ENCODE data around the gene WNT16.
"Not testable (repeated sequence)": the region's sequence is repeated elsewhere in the genome, so short reads cannot be mapped to it uniquely, and the experiment has no call there.

Gene WNT16, protein sequence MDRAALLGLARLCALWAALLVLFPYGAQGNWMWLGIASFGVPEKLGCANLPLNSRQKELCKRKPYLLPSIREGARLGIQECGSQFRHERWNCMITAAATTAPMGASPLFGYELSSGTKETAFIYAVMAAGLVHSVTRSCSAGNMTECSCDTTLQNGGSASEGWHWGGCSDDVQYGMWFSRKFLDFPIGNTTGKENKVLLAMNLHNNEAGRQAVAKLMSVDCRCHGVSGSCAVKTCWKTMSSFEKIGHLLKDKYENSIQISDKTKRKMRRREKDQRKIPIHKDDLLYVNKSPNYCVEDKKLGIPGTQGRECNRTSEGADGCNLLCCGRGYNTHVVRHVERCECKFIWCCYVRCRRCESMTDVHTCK

DNA sequence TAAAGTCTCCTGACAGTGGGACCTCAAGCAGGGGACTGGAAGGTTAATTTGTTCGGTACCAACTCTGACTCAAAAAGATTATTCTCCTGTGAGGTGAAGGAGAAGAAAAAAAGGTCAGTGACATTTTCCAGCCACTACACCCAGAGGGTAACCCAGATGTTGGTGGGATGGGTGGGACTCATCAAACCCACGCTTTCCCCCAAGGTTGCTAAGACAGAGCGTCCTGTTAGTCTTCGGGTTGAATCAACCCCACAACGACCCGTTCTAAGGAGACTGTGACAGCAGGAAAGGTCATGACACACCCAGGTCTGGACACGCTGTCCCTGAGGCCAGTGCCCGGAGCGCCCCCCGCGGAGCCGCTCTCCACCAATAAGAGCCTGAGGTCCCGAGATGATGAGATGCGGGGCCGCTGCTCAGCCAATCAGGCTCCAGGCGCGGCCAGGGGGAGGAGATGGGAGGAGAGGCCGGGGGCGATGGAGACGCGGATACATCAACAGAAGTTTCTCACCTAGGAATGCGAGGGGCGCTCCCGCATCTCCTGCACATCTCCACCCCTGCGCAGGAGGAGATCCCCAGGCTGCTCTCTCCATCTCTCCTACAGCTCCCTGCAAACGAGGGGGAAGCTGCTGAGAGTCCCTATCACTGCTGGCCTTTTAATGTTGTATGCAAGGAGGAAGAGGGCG lies at the start of gene WNT16:
Gene WNT16, plus strand, starts transcription at position 493 of the 683 bp plus-strand sequence. CDS start 293 bp downstream, outside the sequence.
- no peak for DNase-seq

DNA sequence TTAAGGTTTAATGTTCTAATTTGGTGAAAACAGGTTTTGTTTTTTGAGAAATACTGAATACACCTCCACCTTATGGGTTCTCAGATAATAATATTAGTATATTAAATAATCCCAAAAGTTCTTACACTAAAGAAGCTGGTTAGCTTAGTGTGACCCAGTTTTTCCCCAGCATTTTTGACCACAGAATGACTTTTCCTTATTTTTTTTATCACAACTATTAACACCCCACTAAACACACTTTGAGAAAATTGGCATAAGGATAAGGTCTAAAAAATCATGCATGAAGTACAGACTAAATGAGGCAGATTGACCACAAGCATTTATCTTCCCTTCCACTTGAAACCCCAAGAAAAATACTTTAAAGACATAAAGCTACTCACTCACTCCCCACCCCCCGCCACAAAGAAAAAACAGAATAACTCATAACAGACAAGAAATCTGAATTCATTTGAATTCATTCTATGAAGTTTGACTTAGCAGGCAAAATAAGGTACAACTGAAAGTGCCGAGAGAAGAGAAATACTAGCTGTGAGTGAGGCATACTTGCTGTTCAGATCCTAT lies 49.7 kb upstream of the WNT16 start:
- no peak for DNase-seq

- no peak for DNase-seq
Observed at GRCh38 chr7:121279822-121280221, 49.0 kb upstream of the WNT16 start.

- DNase-seq = no peak
Observed at GRCh38 chr7:121280656-121281055, 48.1 kb upstream of the WNT16 start.

GRCh38 chr7:121282129-121282528 lies 46.7 kb upstream of the WNT16 start:
- no peak for DNase-seq

DNA sequence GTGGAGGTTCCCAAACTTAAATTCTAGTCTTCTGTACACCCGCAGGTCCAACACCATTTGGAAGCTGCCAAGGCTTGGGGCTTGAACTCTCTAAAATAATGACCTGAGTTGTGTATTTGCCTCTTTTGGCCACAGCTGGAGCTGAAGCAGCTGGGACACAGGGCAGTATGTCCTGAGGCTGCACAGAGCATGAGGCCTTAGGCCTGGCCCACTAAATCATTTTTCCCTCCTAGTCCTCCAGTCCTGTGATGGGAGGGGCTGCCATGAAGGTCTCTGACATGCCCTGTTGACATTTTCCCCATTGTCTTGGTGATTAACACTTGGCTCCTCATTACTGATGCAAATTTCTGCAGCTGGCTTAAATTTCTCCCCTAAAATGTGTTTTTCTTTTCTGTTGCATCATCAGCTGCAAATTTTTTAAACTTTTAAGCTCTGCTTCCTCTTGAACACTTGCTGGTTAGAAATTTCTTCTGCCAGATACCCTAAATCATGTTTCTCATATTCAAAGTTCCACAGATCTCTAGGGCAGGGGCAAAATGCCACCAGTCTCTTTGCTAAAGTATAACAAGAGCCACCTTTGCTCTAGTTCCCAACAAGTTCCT lies 43.6 kb upstream of the WNT16 start:
- no peak for DNase-seq

- DNase-seq = no peak
Observed at GRCh38 chr7:121286186-121286585, 42.6 kb upstream of the WNT16 start.

DNA sequence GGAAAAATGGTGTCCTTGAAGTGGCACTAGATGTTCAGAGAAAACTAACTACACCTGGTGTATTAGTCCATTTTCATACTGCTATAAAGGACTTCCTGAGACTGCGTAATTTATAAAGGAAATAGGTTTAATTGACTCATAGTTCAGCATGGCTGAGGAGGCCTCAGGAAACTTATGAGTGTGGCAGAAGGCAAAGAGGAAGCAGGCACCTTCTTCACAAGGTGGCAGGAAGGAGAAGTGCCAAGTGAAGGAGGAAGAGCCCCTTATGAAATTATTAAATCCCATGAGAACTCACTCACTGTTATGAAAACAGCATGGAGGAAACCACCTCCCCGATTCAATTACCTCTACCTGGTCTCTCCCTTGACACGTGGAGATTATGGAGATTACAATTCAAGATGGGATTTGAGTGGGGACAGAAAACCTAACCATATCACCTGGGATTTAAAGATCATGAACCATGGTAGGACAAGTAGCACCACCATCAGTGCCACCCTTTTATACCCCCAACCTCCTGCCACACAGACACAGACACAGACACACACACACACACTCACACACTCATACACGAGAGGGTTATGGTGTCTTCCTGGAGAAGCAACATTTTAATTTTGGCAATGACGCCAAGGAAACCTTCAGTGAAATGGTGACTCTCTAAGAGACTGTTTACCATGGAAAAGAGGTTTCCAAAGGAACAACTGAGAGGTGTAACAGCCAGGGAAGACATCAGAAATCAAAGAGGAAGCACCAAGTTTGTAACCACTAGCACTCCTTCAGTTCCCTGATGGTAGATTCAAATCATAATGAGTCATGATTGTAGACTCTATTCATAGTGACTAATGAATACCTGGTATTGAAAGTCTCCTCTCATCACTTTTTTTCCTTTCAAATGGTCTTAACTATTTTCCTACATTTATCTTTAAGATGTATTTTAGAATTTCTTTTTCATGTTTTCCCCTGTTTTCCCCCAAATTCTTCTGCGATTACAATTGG lies 41.8 kb upstream of the WNT16 start:
- DNase-seq = peak; percentile 27

DNA sequence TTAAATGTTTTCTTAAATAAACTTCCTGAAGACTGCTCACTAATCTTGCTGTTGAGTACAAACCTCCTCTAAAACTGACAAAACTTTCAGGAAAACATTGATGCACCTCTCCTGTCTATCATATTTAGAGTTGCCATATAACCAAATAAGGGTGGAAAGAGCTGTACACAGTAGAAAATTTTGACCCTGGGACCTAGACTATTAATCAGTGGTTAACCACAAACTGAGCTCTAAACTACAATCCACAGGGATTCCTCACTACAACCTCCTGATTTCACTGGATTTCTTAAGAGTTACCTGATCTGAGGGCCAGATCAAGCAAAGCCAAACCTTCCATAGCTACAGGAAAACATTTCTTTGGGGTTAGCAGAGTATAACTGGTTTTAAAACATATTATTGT lies 39.9 kb upstream of the WNT16 start:
- DNase-seq = no peak

DNA sequence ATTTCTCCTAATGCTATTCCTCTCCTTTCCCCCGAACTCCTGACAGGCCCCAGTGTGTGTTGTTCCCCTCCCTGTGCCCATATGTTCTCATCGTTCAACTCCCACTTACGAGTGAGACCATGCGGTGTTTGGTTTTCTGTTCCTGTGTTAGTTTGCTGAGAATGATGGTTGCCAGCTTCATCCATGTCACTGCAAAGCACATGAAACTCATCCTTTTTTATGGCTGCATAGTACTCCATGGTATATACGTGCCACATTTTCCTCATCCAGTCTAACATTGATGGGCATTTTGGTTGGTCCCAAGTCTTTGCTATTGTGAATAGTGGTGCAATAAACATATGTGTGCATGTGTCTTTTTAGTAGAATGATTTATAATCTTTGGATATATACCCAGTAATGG lies 38.9 kb upstream of the WNT16 start:
- not testable (repeated sequence) for DNase-seq

- no peak for DNase-seq
Observed at GRCh38 chr7:121294448-121294992, 34.3 kb upstream of the WNT16 start.

DNA sequence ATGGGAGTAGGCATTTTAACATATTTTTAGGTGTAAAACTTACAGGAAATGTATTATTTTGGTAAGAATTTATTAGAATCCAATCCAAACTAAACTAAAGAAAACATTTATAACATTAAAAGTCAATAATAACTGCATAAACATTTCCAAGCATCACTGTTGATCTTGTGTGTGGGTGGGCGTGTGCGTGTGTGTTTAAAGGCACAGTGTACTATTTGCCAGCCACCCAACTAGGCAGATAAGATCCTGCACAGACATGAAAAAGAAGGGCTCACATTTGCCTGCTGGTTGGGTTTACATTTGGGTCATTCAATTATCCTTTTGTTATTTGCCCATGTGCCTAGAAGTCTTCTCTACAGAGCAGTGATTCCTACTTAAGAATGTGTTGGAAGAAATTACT lies 31.0 kb upstream of the WNT16 start:
- no peak for DNase-seq

GRCh38 chr7:121298831-121299239 lies 30.0 kb upstream of the WNT16 start:
- DNase-seq = no peak

GRCh38 chr7:121300685-121301420 lies 27.9 kb upstream of the WNT16 start:
- no peak for DNase-seq

DNA sequence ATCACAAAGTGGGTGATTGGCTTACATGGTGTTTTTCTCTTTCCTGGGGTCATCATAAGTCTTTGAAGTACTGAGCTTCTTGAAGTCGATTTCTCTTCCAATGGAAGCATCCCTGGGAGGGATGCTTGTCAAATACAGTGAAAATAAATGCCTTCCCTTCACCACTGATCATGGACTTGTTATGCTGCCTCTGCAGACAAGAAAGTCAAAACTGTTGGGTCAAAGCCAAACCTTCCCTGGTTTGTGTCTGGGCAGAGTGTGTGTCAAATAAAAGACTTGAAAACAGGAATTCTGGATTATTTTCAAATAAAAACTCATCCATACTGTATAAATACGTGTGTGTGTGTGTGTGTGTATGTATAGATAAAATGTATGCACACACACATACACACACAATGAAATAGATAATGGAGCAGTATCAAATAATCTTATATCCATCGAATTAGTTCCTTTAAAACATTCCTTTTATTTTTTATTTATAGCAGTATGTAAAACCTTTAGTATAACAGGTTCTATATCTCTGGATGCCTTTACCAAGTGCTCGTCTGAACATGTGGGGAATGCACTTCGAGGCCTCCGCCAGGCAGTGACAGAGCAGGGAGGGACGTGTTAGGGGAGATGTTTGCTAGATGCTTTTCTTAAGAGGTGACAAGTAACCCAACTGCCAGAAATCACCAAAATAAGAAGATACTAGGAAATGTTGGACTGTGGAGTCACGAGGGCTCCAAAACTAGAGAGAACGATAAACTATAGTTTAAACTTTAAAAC lies 27.2 kb upstream of the WNT16 start:
- no peak for DNase-seq

DNA sequence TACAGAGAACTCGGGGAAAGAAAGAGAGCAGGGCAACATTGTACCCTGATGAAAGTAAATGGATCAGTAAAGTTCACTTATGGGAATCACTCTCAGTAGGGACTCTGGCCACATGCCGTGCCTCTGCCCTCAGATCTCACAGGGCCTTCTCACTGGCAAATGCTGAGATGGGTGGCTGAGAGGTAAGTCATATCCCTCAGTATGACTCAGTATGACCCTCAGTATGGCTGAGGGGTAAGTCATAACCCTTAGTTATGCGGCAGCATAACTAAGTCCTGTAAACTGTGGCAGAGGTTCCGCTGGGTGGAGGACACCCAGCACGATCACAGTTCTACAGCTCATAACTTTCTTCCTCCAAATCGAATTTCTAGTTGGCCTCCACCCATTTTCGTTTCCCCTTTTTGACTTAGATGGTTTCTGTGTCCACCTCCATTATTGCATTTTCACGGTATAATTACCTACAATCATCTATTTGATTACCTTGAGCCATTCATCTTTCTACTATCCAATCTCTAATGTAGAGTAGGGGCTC lies 26.5 kb upstream of the WNT16 start:
- DNase-seq = no peak

- DNase-seq = no peak
Observed at GRCh38 chr7:121303422-121304101, 25.2 kb upstream of the WNT16 start.

GRCh38 chr7:121304102-121304658 lies 24.6 kb upstream of the WNT16 start:
- DNase-seq = no peak

DNA sequence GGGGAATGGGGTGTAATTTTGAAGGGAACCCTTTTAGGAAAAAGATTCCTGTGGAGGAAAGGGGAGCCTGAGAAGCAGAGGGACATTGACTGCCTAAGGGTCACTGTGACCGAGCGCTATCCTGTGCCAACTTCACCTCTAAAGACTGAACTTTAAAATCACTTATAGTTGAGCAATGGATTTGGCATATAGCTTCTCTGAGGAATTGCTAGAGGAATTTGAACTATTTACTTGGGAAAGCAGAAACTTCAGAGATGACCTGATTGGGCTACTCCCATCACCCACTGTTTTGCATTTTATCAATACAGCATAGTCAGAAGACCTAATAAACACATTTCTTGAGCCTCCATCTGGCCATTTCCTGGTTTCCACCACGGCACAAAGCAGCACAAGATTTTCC lies 23.7 kb upstream of the WNT16 start:
- no peak for DNase-seq
